HEK293 (cell line): ENCODE data around the gene OPA1.

Experiments
- HOXA7 ChIP-seq: sonication (generic); formaldehyde crosslinking; IDR thresholded peaks from 2 replicates; pipeline ENCODE4 v1.8.1; 2022; ENCODE audit warnings: missing genetic modification reagents, borderline replicate concordance
- TCF7L2 ChIP-seq: IDR thresholded peaks from 2 replicates; pipeline ENCODE4 v1.6.1; 2011; ENCODE audit warnings: low read depth, mild to moderate bottlenecking, inconsistent platforms, low read length, moderate library complexity, borderline replicate concordance
- YY2 ChIP-seq: fragments of 450-650 bp; formaldehyde crosslinking; IDR thresholded peaks from 2 replicates; pipeline ENCODE4 v1.5.1; 2016; ENCODE audit warnings: missing biosample characterization, missing genetic modification characterization
- ZNF274 ChIP-seq, 2 experiments: fragments of 200-500 bp in 1 of 2; fragments of 450-650 bp in 1 of 2; sonication (Bioruptor generic) in 1 of 2; formaldehyde crosslinking in 1 of 2; IDR thresholded peaks; 2 replicates each; pipeline versions ENCODE4 v1.5.1 to v1.6.1; 2014 to 2016; ENCODE audit warnings: borderline replicate concordance in 1 of 2, inconsistent platforms in 1 of 2, low read length in 1 of 2, missing biosample characterization in 1 of 2, missing genetic modification characterization in 1 of 2
- TF ChIP-seq, protein P1 (sequence below): fragments of 450-650 bp; formaldehyde crosslinking; IDR thresholded peaks from 2 replicates; pipeline ENCODE4 v1.5.1; 2016; ENCODE audit warnings: missing biosample characterization, missing genetic modification characterization
- TF ChIP-seq, protein P2 (sequence below): fragments of 450-650 bp; formaldehyde crosslinking; IDR thresholded peaks from 2 replicates; pipeline ENCODE4 v1.5.1; 2016; ENCODE audit warnings: missing biosample characterization, missing genetic modification characterization
- TF ChIP-seq, protein P3 (sequence below): fragments of 450-650 bp; formaldehyde crosslinking; IDR thresholded peaks from 2 replicates; pipeline ENCODE4 v1.5.1; 2017; ENCODE audit warnings: missing biosample characterization, missing genetic modification characterization

DNA sequence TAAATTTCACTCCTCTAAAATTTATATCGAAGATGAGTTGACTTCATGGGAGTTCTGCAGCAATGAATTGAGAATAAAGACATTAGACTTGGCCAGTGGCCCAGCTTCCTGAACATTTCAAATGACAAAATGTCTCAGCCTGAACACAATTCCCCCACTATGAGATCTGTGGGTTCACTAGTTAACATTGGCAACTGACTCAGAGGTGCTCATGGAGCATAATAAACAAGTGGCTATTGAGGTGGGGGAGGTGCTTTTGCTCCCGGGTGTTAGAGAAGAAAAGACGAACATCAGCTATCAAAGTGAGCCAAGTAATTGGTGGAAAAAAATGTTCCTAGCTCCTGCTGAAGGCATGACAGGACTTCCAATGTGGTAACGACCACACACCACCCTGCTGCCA is 44.6 kb upstream of the OPA1 start:
- no peak for TF ChIP-seq ZNF274 (IDR thresholded peaks at IDR 0.05; ENCODE audit: low read length)
- TF ChIP-seq ZNF274 (tag by site-specific recombination; IDR thresholded peaks at IDR 0.05; ENCODE audit: borderline replicate concordance), result no peak
- no peak for TF ChIP-seq TCF7L2
- TF ChIP-seq, protein P1, sequence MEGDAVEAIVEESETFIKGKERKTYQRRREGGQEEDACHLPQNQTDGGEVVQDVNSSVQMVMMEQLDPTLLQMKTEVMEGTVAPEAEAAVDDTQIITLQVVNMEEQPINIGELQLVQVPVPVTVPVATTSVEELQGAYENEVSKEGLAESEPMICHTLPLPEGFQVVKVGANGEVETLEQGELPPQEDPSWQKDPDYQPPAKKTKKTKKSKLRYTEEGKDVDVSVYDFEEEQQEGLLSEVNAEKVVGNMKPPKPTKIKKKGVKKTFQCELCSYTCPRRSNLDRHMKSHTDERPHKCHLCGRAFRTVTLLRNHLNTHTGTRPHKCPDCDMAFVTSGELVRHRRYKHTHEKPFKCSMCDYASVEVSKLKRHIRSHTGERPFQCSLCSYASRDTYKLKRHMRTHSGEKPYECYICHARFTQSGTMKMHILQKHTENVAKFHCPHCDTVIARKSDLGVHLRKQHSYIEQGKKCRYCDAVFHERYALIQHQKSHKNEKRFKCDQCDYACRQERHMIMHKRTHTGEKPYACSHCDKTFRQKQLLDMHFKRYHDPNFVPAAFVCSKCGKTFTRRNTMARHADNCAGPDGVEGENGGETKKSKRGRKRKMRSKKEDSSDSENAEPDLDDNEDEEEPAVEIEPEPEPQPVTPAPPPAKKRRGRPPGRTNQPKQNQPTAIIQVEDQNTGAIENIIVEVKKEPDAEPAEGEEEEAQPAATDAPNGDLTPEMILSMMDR, result no peak
- TF ChIP-seq, protein P2, sequence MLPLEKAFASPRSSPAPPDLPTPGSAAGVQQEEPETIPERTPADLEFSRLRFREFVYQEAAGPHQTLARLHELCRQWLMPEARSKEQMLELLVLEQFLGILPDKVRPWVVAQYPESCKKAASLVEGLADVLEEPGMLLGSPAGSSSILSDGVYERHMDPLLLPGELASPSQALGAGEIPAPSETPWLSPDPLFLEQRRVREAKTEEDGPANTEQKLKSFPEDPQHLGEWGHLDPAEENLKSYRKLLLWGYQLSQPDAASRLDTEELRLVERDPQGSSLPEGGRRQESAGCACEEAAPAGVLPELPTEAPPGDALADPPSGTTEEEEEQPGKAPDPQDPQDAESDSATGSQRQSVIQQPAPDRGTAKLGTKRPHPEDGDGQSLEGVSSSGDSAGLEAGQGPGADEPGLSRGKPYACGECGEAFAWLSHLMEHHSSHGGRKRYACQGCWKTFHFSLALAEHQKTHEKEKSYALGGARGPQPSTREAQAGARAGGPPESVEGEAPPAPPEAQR (tag by site-specific recombination), result no peak
- TF ChIP-seq HOXA7 (CRISPR knock-in tag), result no peak
- TF ChIP-seq YY2 (tag by site-specific recombination), result no peak
- TF ChIP-seq, protein P3, sequence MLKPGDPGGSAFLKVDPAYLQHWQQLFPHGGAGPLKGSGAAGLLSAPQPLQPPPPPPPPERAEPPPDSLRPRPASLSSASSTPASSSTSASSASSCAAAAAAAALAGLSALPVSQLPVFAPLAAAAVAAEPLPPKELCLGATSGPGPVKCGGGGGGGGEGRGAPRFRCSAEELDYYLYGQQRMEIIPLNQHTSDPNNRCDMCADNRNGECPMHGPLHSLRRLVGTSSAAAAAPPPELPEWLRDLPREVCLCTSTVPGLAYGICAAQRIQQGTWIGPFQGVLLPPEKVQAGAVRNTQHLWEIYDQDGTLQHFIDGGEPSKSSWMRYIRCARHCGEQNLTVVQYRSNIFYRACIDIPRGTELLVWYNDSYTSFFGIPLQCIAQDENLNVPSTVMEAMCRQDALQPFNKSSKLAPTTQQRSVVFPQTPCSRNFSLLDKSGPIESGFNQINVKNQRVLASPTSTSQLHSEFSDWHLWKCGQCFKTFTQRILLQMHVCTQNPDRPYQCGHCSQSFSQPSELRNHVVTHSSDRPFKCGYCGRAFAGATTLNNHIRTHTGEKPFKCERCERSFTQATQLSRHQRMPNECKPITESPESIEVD, result no peak
